DOHH2 (cell line): ENCODE data around the gene NES.

Source experiments
- H3F3A ChIP-seq: fragments of 200-600 bp; sonication (generic), shearing (Covaris generic); 2 replicates; pipeline ENCODE4 v1.6.0; 2016; ENCODE audit warnings: antibody characterized with exemption, mild to moderate bottlenecking; ENCODE audit not compliant: control insufficient read depth, insufficient read depth
- H3K27ac ChIP-seq: fragments of 200-600 bp; sonication (generic); 2 replicates; pipeline ENCODE4 v1.5.1; 2014; ENCODE audit warnings: low read depth, mild to moderate bottlenecking, low read length, moderate library complexity
- H3K27me3 ChIP-seq: fragments of 200-600 bp; sonication (generic); 2 replicates; pipeline ENCODE4 v1.6.1; 2014; ENCODE audit warnings: mild to moderate bottlenecking, low read length, mixed read lengths; ENCODE audit not compliant: control insufficient read depth
- H3K36me3 ChIP-seq: fragments of 200-600 bp; sonication (generic); 2 replicates; pipeline ENCODE4 v1.6.1; 2014; ENCODE audit warnings: mild to moderate bottlenecking, low read length, moderate library complexity, mixed read lengths; ENCODE audit not compliant: control insufficient read depth
- H3K4me1 ChIP-seq: fragments of 200-600 bp; sonication (generic); 2 replicates; pipeline ENCODE4 v1.6.1; 2014; ENCODE audit warnings: mild to moderate bottlenecking, low read length, mixed read lengths; ENCODE audit not compliant: control insufficient read depth
- H3K4me2 ChIP-seq: fragments of 200-600 bp; sonication (generic); 2 replicates; pipeline ENCODE4 v1.6.0; 2014; ENCODE audit warnings: mild to moderate bottlenecking, low read length, moderate library complexity
- H3K4me3 ChIP-seq: fragments of 200-600 bp; sonication (generic); 2 replicates; pipeline ENCODE4 v1.5.1; 2014; ENCODE audit warnings: mild to moderate bottlenecking, low read length, mixed read lengths
- H3K79me2 ChIP-seq: fragments of 200-600 bp; sonication (generic); 2 replicates; pipeline ENCODE4 v1.6.1; 2014; ENCODE audit warnings: mild to moderate bottlenecking, low read length, mixed read lengths; ENCODE audit not compliant: control insufficient read depth
- H3K9me2 ChIP-seq: fragments of 200-600 bp; sonication (generic); replicated peaks from 2 replicates; pipeline ENCODE4 v1.6.1; 2014; ENCODE audit warnings: mild to moderate bottlenecking, low read length, mixed read lengths; ENCODE audit not compliant: control insufficient read depth
- H3K9me3 ChIP-seq: fragments of 200-600 bp; sonication (generic); 2 replicates; pipeline ENCODE4 v1.6.1; 2014; ENCODE audit warnings: antibody characterized with exemption, low read length, mixed read lengths; ENCODE audit not compliant: control insufficient read depth, insufficient read depth
- H4K20me1 ChIP-seq: fragments of 200-600 bp; sonication (generic); 2 replicates; pipeline ENCODE4 v1.6.0; 2014; ENCODE audit warnings: low read depth, mild to moderate bottlenecking, antibody characterized with exemption, low read length, moderate library complexity; ENCODE audit not compliant: control insufficient read depth, insufficient read depth
- EZH2phosphoT487 ChIP-seq: fragments of 200-600 bp; sonication (generic); IDR thresholded peaks from 2 replicates; pipeline ENCODE4 v1.6.1; 2017; ENCODE audit warnings: borderline replicate concordance, mild to moderate bottlenecking, antibody characterized with exemption, low read length, moderate library complexity, mixed read lengths
- TF ChIP-seq, protein P1 (sequence below): fragments of 200-600 bp; sonication (generic); IDR thresholded peaks from one replicate; pipeline ENCODE4 v1.5.1; 2014; ENCODE audit warnings: antibody characterized with exemption, mild to moderate bottlenecking, low read depth, low read length; ENCODE audit not compliant: poor library complexity, severe bottlenecking

NES gene

DNA sequence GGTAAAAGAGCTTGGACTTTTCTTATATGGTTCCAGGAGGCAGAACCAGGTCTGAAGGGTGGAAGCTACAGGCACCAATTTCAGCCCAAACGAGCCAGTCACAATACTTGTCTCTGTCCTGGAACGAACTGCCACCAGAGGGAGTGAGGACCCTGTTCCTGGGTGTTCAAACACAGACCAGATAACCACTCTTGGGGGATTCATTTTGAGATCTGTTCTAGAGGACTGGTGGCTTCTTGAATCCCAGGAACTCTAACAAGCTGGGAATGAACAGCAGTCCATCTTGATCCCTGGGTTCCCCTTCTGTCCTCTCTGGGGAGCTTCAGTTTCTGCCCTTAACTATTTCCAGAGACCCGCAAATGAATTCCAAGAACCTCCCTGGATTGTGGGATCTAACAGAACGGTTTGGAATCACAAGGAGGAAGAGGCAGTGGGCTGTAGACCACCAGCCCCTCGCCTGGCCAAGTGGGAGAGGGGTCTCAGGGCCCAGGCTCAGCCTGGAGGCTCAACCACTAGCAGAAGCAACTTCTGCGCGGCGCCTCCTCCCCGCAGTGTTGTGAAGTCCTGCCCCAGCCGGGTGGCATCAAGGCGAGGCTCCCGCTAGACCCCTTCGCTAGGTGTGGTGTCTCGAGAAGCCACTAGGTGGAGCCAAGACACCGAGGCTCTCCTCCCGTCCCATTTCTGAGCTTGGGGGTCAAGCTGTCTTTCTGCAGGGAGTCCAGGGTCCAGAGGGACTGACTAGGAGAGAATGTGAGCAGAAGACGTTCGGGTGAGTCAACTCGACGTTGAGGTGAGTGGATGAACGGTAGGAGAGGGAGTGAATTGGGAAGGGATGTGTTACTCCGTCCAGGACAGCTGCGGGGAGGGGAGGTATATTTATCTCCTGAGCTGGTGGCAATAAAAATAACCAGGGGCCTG is 12.1 kb upstream of the NES start:
- H3K36me3 ChIP-seq, result no peaks in the 10 kb centered on the region
- peaks cover 57% of the 10 kb centered on the region for H3K27me3 ChIP-seq
- no peak overlapping the region for H3K27ac ChIP-seq
- H3K4me2 ChIP-seq, result peak overlapping the region; percentile 42
- no peaks in the 10 kb centered on the region for H3K9me3 ChIP-seq
- no peaks in the 10 kb centered on the region for H3K79me2 ChIP-seq
- peaks cover 25% of the 10 kb centered on the region for H3K4me1 ChIP-seq
- H4K20me1 ChIP-seq, result no peaks in the 10 kb centered on the region
- no peak overlapping the region for H3K4me3 ChIP-seq
- no peaks in the 10 kb centered on the region for H3K9me2 ChIP-seq
- peak; percentile 37; the same call in 1 of the 2 replicates for TF ChIP-seq EZH2phosphoT487
- TF ChIP-seq, protein P1, sequence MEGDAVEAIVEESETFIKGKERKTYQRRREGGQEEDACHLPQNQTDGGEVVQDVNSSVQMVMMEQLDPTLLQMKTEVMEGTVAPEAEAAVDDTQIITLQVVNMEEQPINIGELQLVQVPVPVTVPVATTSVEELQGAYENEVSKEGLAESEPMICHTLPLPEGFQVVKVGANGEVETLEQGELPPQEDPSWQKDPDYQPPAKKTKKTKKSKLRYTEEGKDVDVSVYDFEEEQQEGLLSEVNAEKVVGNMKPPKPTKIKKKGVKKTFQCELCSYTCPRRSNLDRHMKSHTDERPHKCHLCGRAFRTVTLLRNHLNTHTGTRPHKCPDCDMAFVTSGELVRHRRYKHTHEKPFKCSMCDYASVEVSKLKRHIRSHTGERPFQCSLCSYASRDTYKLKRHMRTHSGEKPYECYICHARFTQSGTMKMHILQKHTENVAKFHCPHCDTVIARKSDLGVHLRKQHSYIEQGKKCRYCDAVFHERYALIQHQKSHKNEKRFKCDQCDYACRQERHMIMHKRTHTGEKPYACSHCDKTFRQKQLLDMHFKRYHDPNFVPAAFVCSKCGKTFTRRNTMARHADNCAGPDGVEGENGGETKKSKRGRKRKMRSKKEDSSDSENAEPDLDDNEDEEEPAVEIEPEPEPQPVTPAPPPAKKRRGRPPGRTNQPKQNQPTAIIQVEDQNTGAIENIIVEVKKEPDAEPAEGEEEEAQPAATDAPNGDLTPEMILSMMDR, result peak; percentile 88
- no peaks in the 10 kb centered on the region for H3F3A ChIP-seq

- Histone ChIP-seq H3K9me2 (no peaks in the 10 kb centered on the region), H3K9me3 (no peaks in the 10 kb centered on the region), H3K27me3 (peaks cover 43% of the 10 kb centered on the region), H3K27ac (no peak overlapping the region), H3K36me3 (no peaks in the 10 kb centered on the region), H3K4me3 (no peak overlapping the region), H3K4me2 (no peak overlapping the region), H4K20me1 (no peaks in the 10 kb centered on the region), H3K79me2 (no peaks in the 10 kb centered on the region), H3K4me1 (peaks cover 27% of the 10 kb centered on the region), H3F3A (0 out of 2 replicates have a peak, but pooled peaks cover 3% of the 10 kb centered on the region)
- no peak for TF ChIP-seq EZH2phosphoT487
- TF ChIP-seq, protein P1, result peak; percentile 16
These were observed 7.1 kb upstream of the NES start for GRCh38 chr1:156684227-156684782.

GRCh38 chr1:156682166-156682890 is 5.1 kb upstream of the NES start:
- no peak overlapping the region for H3K4me3 ChIP-seq
- no peaks in the 10 kb centered on the region for H3K36me3 ChIP-seq
- no peak overlapping the region for H3K27ac ChIP-seq
- H3K79me2 ChIP-seq, result no peaks in the 10 kb centered on the region
- H3K9me2 ChIP-seq, result no peaks in the 10 kb centered on the region
- no peaks in the 10 kb centered on the region for H4K20me1 ChIP-seq
- 0 out of 2 replicates have a peak, but pooled peaks cover 3% of the 10 kb centered on the region for H3F3A ChIP-seq
- H3K27me3 ChIP-seq, result peaks cover 56% of the 10 kb centered on the region
- no peaks in the 10 kb centered on the region for H3K9me3 ChIP-seq
- TF ChIP-seq, protein P1, result no peak
- TF ChIP-seq EZH2phosphoT487, result no peak
- H3K4me2 ChIP-seq, result peak overlapping the region; percentile 21
- peaks cover 28% of the 10 kb centered on the region for H3K4me1 ChIP-seq
